Inflammatory macrophage (primary cell): ENCODE results near the gene FAM210B.
A peak's percentile ranks its signal among the peaks of the same experiment; 100 is the strongest.
"Not testable (repeated sequence)": the region's sequence is repeated elsewhere in the genome, so short reads cannot be mapped to it uniquely, and the experiment has no call there.

Experiments
- DNase-seq, 2 donors: peaks; one replicate each; pipeline ENCODE4 v3.0.0-alpha.2; 2020 to 2022
- total RNA-seq, 18 experiments: gene quantifications; one replicate each; lab custom pipeline; 2026; ENCODE audit warnings: mixed read lengths in 6 of 18, inconsistent platforms in 2 of 18; lab: John Stamatoyannopoulos, UW

The FAM210B gene
- 12.2 to 58.3 (median 27.0) reads per million in 18 experiments for total RNA-seq

- peak; percentile 88 to 95 for DNase-seq
Measured at GRCh38 chr20:56358600-56359211, at the start of gene FAM210B. Gene FAM210B (plus strand): TSS chr20:56358974. CDS start chr20:56359006, 32 bp downstream.

GRCh38 chr20:56316051-56316450 lies 42.7 kb upstream of the FAM210B start:
- no peak for DNase-seq

GRCh38 chr20:56316483-56316882 lies 42.3 kb upstream of the FAM210B start:
- no peak for DNase-seq

GRCh38 chr20:56322681-56323080 lies 36.1 kb upstream of the FAM210B start:
- DNase-seq = no peak

GRCh38 chr20:56323206-56323605 lies 35.6 kb upstream of the FAM210B start:
- no peak for DNase-seq

GRCh38 chr20:56323656-56324055 lies 35.1 kb upstream of the FAM210B start:
- DNase-seq = no peak

GRCh38 chr20:56324806-56325205 lies 34.0 kb upstream of the FAM210B start:
- DNase-seq = no peak

- peak in 1 of 2 donors; percentile 7 for DNase-seq
Measured at GRCh38 chr20:56328861-56329260, 29.9 kb upstream of the FAM210B start.

- DNase-seq = not testable (repeated sequence)
Measured at GRCh38 chr20:56336709-56337108, 22.1 kb upstream of the FAM210B start.

GRCh38 chr20:56342783-56343182 lies 16.0 kb upstream of the FAM210B start:
- DNase-seq = no peak

- peak in 1 of 2 donors; percentile 59 for DNase-seq
Measured at GRCh38 chr20:56343861-56344381, 14.9 kb upstream of the FAM210B start.

GRCh38 chr20:56345911-56346310 lies 12.9 kb upstream of the FAM210B start:
- DNase-seq = no peak

GRCh38 chr20:56347628-56348304 lies 11.0 kb upstream of the FAM210B start:
- DNase-seq = no peak

- DNase-seq = no peak
Measured at GRCh38 chr20:56348305-56348693, 10.5 kb upstream of the FAM210B start.

GRCh38 chr20:56348746-56349145 lies 10.0 kb upstream of the FAM210B start:
- DNase-seq = peak in 1 of 2 donors; percentile 15

GRCh38 chr20:56350842-56351241 lies 7.9 kb upstream of the FAM210B start:
- DNase-seq = no peak

- no peak for DNase-seq
Measured at GRCh38 chr20:56352345-56353055, 6.3 kb upstream of the FAM210B start.

- DNase-seq = no peak
Measured at GRCh38 chr20:56353356-56353755, 5.4 kb upstream of the FAM210B start.

GRCh38 chr20:56358070-56358469 lies 704 bp upstream of the FAM210B start:
- DNase-seq = no peak

- DNase-seq = peak; percentile 28 to 51
Measured at GRCh38 chr20:56359212-56360132, 698 bp downstream of the FAM210B start.

GRCh38 chr20:56360133-56360907 lies 1.5 kb downstream of the FAM210B start:
- DNase-seq = no peak

- no peak for DNase-seq
Measured at GRCh38 chr20:56360908-56361205, 2.1 kb downstream of the FAM210B start.
